Heart right ventricle (tissue), 16 donors: ENCODE results near the gene MED26. TPM values are rescaled to one million over a fixed set of nuclear protein-coding genes. Genes with fewer than 3 reads are reported as not detected.
A peak's percentile ranks its signal among the peaks of the same experiment; 100 is the strongest.

Experiments used
- ATAC-seq, 8 donors: fragments of 200-7000 bp; cut with Tn5 transposase; one replicate each; pipeline ENCODE4 v1.9.1; 2020; ENCODE audit warnings: mild to moderate bottlenecking in 8 of 8, moderate library complexity in 8 of 8, moderate number of reproducible peaks in 1 of 8
- DNase-seq, 2 donors: peaks; one replicate each; pipeline ENCODE4 v3.0.0-alpha.2; 2020
- H3K27ac ChIP-seq, 10 donors: fragments of 200-600 bp; sonication (generic) in 2 of 10; one replicate each; pipeline versions ENCODE4 v1.5.0 to v1.8.0; 2020 to 2022; ENCODE audit warnings: mild to moderate bottlenecking in 3 of 10
- H3K27me3 ChIP-seq, 7 donors: fragments of 200-600 bp; one replicate each; pipeline ENCODE4 v1.8.0; 2021 to 2022; ENCODE audit warnings: mild to moderate bottlenecking in 2 of 7
- H3K36me3 ChIP-seq, 9 donors: fragments of 200-600 bp; sonication (generic) in 1 of 9; one replicate each; pipeline versions ENCODE4 v1.5.0 to v1.8.0; 2020 to 2022; ENCODE audit warnings: mild to moderate bottlenecking in 2 of 9
- H3K4me1 ChIP-seq, 9 donors: fragments of 200-600 bp; sonication (generic) in 1 of 9; one replicate each; pipeline versions ENCODE4 v1.5.0 to v1.8.0; 2020 to 2022; ENCODE audit warnings: mild to moderate bottlenecking in 4 of 9
- H3K4me3 ChIP-seq, 10 donors: fragments of 200-600 bp; sonication (generic) in 2 of 10; one replicate each; pipeline versions ENCODE4 v1.5.0 to v1.8.0; 2020 to 2022; ENCODE audit warnings: mild to moderate bottlenecking in 7 of 10, moderate library complexity in 2 of 10
- H3K9me3 ChIP-seq, 11 donors: fragments of 200-600 bp in 10 of 11; sonication (generic) in 2 of 11; one replicate each; pipeline versions ENCODE4 v1.5.0 to v1.8.0; 2013 to 2022; ENCODE audit warnings: mild to moderate bottlenecking in 2 of 11, control low read depth in 1 of 11, moderate library complexity in 1 of 11
- WGBS, 2 donors: extraction: QIAGEN DNeasy Blood & Tissue Kit; methylation state at CpG; one replicate each; pipeline ENCODE4 v1.1.7; 2013; ENCODE audit warnings: inconsistent platforms in 1 of 2; 5-methylcytosine and 5-hydroxymethylcytosine counted together
- intact Hi-C, 10 donors: fragments of 100-400 bp; cut with DNase I; formaldehyde crosslinking; loops; one replicate each; pipeline versions ENCODE4 v1.11.1 to v1.14.2; 2022
- polyA plus RNA-seq, 2 donors: library from polyadenylated mRNA; stranded (reverse); fragments of 200-250 nt; gene quantifications; one replicate each; pipeline ENCODE4 v1.2.3, GENCODE V29; 2013
- total RNA-seq, 10 donors: library from RNA; stranded (reverse); fragmentation: NEBNext Ultra II Directional in 3 of 10; extraction: Animal tissue kit (Norgen Biotek cat#: 25700) in 3 of 10; gene quantifications; one replicate each; pipeline versions ENCODE4 v1.2.1 to v1.2.4, GENCODE V29; 2021 to 2023
- TF ChIP-seq, protein P1 (sequence below), 9 donors: fragments of 200-600 bp; sonication (generic) in 2 of 9; IDR thresholded peaks; one replicate each; pipeline versions ENCODE4 v1.5.0 to v1.8.0; 2021 to 2022; ENCODE audit warnings: antibody characterized with exemption in 9 of 9, mild to moderate bottlenecking in 5 of 9, moderate library complexity in 1 of 9
- donor health status: Arrhythmogenic right ventricular cardiomyopathy.
- donor health status: ischemic (EF 13 %, LVEDD 7.1; RV severe dilation, severe dysfunction).
- donor health status: healthy with polysubstance abuse.
- donor health status: DM: no; HTN: yes; CAD: no.
- donor health status: DM: no; HTN: no; CAD: no.
- donor health status: ischemic (EF 25% LVEDD 6.9; RV normal size, moderate dysfunction).
- donor health status: ischemic (EF 25% LVEDD 5.7; RV mildly dilated, moderate dysfunction).
- donor health status: healthy.
- donor health status: DM: yes; HTN: yes; CAD: no.
- donor health status: Ischemic cardiomyopathy.
- donor health status: ischemic (EF 35%, LVEDD 5.7; RV mildly dilated, moderate dysfunction).
- donor health status: nonischemic (EF 11% LVEDD 7.7; RV severe dilation, severe dysfunction).
- donor health status: DM: yes; HTN: yes; CAD: no.
- donor health status: PGD.
- donor health status: ischemic (EF 29% LVEDD 5.4; RV normal size, mild dysfunction).
- donor health status: nonischemic (EF 23%, LVEDD 6.1; RV moderate dilation, normal function).

The MED26 gene
- total and polyA plus RNA-seq, 12 donors, result 3.3 to 6.9 (median 4.6) TPM

DNA sequence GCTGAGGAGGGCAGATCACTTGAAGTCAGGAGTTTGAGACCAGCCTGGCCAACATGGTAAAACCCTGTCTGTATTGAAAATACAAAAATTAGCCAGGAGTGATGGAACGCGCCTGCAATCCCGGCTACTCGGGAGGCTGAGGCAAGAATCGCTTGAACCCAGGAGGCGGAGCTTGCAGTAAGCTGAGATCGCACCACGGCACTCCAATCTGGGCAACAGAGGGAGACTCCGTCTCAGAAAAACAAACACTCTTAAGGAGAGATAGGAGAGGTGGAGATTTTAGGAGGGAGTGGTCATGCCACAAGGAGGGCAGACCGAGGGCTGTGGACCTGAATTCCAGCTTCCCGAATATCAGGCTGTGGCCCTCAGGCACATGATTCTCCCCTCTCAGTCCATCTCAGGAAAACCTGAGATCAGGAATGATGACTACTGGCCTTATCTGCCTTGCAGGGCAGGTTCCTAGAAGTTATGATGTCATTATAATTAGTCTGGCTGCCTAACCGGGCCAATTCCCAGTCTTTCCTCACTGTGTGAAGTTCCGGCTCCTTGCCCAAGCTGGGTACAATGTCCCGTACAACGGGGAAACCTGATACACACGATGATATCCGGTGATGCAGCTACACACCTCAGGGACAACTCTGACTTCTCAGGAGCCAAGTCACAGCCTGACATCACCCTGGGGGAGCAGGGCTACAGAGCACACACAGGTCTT, 58.2 kb downstream of the MED26 start:
- Histone ChIP-seq H3K4me1 (peaks cover 14 to 55% (median 33%) of the 10 kb centered on the region in 9 donors), H3K9me3 (no peaks in the 10 kb centered on the region), H3K27ac (peak overlapping the region in 1 of 10 donors; percentile 14), H3K4me3 (no peak overlapping the region), H3K27me3 (no peaks in the 10 kb centered on the region), H3K36me3 (peaks cover 0 to 69% (median 17%) of the 10 kb centered on the region in 9 donors)
- 88 to 91% methylated on average over 17 of the region's 17 CpGs for WGBS, 2 donors
- intact Hi-C loops, result loop anchor here (5.0 to 10.0 kb wide), 3 partner anchors 53 to 58 kb away; partner anchors contain the start of gene MED26 (in 9 of the 10)
- TF ChIP-seq, protein P1, sequence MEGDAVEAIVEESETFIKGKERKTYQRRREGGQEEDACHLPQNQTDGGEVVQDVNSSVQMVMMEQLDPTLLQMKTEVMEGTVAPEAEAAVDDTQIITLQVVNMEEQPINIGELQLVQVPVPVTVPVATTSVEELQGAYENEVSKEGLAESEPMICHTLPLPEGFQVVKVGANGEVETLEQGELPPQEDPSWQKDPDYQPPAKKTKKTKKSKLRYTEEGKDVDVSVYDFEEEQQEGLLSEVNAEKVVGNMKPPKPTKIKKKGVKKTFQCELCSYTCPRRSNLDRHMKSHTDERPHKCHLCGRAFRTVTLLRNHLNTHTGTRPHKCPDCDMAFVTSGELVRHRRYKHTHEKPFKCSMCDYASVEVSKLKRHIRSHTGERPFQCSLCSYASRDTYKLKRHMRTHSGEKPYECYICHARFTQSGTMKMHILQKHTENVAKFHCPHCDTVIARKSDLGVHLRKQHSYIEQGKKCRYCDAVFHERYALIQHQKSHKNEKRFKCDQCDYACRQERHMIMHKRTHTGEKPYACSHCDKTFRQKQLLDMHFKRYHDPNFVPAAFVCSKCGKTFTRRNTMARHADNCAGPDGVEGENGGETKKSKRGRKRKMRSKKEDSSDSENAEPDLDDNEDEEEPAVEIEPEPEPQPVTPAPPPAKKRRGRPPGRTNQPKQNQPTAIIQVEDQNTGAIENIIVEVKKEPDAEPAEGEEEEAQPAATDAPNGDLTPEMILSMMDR (IDR thresholded peaks at IDR 0.05), result no peak
- DNase-seq (no peak), ATAC-seq (no peak)

DNA sequence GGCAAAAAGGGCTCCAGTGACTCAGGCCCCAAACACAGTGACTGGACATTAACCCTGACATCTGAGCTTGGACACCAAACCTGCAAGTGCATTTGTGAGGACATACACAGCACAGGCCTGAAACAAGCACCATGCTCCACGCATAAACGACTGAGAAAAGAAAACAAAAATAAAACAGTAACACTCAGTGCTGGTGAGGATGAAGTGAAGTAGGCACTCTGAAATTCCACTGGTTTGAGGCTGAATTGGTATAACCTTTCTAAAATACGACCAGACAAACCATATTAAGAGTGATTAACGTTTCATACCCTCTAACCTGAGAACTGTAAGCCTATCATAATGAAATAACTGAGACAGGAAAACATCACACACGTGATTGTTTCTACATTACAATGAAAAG, 61.3 kb downstream of the MED26 start:
- DNase-seq, result no peak
- Histone ChIP-seq H3K27me3 (no peaks in the 10 kb centered on the region), H3K4me3 (no peak overlapping the region), H3K9me3 (no peaks in the 10 kb centered on the region), H3K4me1 (peaks cover 5 to 34% (median 11%) of the 10 kb centered on the region in 9 donors), H3K27ac (peak overlapping the region in 2 of 10 donors; percentile 20 to 80), H3K36me3 (peaks cover 0 to 90% (median 25%) of the 10 kb centered on the region in 9 donors)
- ATAC-seq, result no peak
- WGBS, 2 donors, result 94 to 95% methylated on average over 5 of the region's 5 CpGs
- TF ChIP-seq, protein P1 (IDR thresholded peaks at IDR 0.05), result no peak
- intact Hi-C loops, result no loop called here

DNA sequence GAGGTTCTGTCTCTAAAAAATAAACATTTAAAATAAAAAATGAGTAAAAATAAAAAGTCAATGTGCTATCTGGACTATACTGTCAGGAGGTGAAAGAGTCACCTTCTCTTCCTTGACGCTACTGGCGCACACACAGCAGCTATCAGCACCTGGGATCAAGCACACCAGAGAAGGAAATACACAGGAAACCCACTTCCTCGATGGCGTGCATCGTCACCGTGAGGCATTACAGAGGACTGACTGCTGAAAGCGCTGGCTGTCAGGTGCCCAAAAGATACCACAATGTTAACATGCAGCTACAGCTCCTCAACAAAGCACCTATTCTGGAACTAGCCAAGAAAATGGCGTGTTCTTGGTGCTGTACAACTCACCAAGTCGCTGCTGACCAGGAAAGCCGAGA, 61.8 kb downstream of the MED26 start:
- peaks cover 0 to 96% (median 25%) of the 10 kb centered on the region in 9 donors for H3K36me3 ChIP-seq
- TF ChIP-seq, protein P1 (IDR thresholded peaks at IDR 0.05), result no peak
- intact Hi-C loops, result no loop called here
- H3K27ac ChIP-seq, result peak overlapping the region in 2 of 10 donors; percentile 20 to 80
- DNase-seq, result no peak
- H3K9me3 ChIP-seq, result no peaks in the 10 kb centered on the region
- no peaks in the 10 kb centered on the region for H3K27me3 ChIP-seq
- peak in 5 of 8 donors; percentile 37 to 60 (median 54) for ATAC-seq
- H3K4me1 ChIP-seq, result peaks cover under 1 to 28% (median 6%) of the 10 kb centered on the region in 9 donors
- H3K4me3 ChIP-seq, result no peak overlapping the region
- 75 to 77% methylated on average over 10 of the region's 10 CpGs for WGBS, 2 donors

DNA sequence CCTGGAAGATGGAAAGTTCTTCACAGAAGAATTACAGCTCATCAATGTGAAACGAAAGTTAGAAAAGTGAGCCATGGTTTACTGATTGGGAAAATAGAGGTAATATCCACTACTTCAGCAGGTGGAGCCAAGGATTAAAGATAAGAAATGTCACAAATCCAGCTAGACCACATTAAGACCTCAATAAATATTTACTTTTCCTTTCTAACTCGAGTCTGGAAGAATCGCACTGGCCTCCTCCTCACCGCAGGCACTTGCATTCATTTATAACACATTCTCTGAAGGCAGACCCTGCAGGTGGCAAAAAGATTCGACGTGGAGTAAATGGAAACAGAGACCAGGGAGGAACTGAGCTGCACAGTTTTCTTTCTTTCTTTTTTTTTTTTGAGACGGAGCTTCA, 63.2 kb downstream of the MED26 start:
- Histone ChIP-seq H3K36me3 (peaks cover 0 to 100% (median 25%) of the 10 kb centered on the region in 9 donors), H3K4me3 (no peak overlapping the region)

More for the DNA sequence above, 63.2 kb downstream of the MED26 start:
- no peaks in the 10 kb centered on the region for H3K9me3 ChIP-seq
- H3K27ac ChIP-seq, result no peak overlapping the region
- WGBS, 2 donors, result 94 to 96% methylated on average over 7 of the region's 7 CpGs
- H3K4me1 ChIP-seq, result peaks cover 0 to 19% (median 0%) of the 10 kb centered on the region in 9 donors
- H3K27me3 ChIP-seq, result no peaks in the 10 kb centered on the region
- TF ChIP-seq, protein P1 (IDR thresholded peaks at IDR 0.05), result no peak
- intact Hi-C loops, result no loop called here
- ATAC-seq (no peak), DNase-seq (no peak)
